HG02870 (cell line): ENCODE data around the gene OR5V1.
"Not testable (repeated sequence)": the region's sequence is repeated elsewhere in the genome, so short reads cannot be mapped to it uniquely, and the experiment has no call there.

Experiments used
- ATAC-seq: cut with Tn5 transposase; IDR thresholded peaks from one replicate; pipeline ENCODE4 v1.9.1; 2021; ENCODE audit warnings: mild to moderate bottlenecking, moderate library complexity; ENCODE audit not compliant: unreplicated experiment

Gene OR5V1

DNA sequence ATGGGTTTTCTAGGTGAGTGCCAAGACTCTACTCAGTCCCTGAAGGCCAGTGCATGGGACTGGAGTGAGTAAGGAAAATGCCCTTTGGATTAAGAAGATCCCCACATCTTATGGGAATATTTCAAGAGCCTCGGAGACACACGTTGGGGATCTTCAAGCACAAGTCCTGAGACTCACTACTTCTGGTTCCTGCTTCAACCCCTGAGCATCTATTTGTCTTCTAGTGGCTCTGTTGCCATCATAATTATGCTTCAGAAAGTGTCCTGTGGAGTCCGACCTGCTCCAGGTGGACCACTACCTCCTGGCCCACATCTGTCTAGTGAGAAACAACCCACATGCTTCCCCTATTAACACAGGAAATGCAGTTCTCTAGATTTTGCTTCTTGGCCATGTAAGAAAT, at the start of gene OR5V1:
Gene OR5V1, minus strand, starts transcription at position 101 of the 400 bp plus-strand sequence. CDS start 12,670 bp downstream, outside the sequence.
- no peak for ATAC-seq

DNA sequence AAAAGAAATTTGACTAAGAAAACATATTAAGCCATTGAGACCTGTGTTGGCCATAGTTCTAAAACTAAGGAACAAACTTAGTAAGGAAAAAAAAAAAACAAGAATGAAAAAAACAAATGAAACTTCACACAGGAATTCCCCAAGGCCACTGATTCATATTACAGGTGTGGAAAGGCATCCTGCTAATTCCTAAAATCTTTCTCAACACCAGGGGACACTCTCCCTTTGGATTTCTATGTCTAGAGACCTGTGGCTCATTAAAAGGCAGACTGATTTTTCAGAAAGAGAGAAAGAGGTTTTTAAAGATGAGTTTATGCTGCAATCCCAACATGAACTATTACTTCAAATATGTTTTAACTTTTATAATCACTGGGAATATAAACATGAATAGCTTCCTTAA, 45.9 kb upstream of the OR5V1 start, which contains the start of gene OR12D1:
Gene OR12D1, plus strand, starts transcription at position 341 of the 400 bp plus-strand sequence.
- ATAC-seq, result no peak

DNA sequence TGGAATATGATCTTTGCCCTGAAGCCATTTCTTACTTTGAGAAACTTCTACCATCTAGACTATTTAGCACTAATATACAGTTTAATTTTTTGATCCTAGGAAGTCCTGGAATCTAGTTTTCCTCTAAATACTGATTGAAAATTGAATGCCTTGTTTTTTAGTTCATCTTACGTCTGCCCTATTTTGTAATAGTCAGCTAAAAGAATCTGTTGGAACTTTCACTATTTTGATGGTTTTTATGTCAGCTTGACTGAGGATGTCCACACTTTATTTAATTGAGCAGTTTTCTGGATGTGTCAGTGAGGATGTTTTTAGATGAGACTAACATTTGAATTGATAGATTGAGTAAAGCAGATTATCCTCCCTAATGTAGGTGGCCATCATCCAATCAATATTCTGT, 35.1 kb upstream of the OR5V1 start:
- no peak for ATAC-seq

DNA sequence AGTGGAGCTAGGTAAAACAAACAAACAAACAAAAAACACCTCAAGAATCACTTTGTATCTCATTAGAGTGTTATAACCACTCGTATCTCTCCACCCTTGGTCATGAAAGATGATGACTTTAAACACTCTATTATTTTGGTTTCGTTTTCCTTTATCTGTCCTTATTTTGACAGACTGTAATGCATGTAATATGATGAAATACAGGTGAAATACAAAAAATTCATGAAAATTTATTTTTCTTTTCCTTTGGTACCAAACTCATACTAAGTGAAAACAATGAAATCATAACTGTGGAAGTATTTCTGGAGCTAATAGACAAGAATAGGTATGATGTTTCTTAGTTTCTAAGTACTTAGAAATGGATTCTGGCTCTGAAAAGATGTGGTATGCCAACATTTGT, 30.9 kb upstream of the OR5V1 start:
- ATAC-seq, result no peak

DNA sequence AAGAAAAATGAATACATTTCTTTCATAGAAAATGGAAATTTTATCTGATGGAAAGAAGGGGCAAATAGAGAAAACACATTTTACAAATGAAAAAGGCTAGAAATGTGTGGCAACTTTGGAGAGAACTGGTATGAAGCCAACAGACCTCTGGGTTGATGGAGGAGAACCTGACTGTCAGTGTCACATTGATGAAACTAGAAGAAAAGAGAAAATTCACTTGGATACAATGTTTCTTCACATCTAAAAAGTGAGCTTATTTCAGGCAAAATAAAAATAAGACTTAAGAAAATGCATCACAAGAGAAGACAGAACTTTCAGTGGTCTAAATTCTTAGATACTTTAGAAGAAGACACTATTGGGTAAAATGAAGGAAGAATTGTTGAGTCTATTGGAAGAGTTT, 26.7 kb upstream of the OR5V1 start, which contains the start of gene OR12D2:
Gene OR12D2, plus strand, starts transcription at position 301 of the 400 bp plus-strand sequence. CDS start 1,069 bp downstream, outside the sequence.
- ATAC-seq, result no peak

DNA sequence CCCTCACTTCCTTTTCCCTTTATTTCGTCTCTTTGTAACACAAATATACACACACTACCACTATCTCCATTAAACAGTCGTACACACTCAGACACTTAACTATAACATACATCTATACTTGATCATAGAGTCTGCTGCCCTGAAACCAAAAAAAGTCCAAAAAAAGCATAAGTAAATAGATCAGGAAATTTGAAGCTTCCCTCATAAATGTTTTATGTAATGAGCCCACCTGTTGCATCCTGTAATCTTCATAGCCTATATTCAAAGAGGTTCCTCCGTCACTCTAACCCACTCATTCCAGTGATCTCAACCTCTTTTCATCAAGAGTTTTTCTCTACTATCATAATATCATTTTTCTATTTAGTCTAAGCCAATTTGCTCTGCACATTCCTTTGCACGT, 19.9 kb upstream of the OR5V1 start:
- no peak for ATAC-seq

DNA sequence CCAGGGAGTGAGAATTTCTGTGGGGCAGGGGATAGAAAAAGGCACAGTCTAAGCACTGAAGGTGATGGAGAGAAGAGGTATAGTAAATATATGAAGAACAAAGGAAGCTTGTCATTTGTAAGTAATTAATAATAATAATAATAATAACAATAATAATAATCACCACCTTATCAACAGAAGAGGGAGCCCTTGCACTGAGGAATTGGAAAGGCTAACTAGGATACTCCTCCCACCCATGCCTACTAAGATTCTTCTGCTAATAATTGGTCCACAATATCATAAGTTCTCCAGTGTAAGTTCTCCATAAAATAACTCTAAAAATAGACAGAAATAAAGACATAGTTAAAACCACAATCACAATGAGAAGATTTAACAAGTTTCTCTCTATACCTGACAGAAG, 7.3 kb upstream of the OR5V1 start:
- no peak for ATAC-seq

DNA sequence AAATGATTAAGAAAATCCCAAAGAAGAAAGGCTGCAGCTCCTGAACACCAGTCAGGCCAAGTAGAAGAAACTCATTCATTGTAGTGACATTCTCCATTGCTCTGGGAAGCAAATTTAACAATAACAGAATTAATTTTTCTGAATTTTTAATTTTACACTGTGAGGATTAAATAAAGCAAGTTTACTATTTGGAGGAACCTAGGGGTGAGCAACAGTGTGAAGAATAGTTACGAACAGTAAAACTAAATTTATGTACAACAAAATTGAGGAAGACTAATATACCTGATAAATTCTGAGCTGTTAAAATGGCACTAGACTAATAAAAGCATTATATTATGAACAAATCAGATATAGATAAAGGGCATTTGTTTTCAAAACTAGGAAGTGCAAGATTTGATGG, 6.5 kb upstream of the OR5V1 start, which contains the start of gene OR12D3:
Gene OR12D3, minus strand, starts transcription at position 101 of the 400 bp plus-strand sequence. Its CDS starts 4 bp downstream, at position 97.
- no peak for ATAC-seq

DNA sequence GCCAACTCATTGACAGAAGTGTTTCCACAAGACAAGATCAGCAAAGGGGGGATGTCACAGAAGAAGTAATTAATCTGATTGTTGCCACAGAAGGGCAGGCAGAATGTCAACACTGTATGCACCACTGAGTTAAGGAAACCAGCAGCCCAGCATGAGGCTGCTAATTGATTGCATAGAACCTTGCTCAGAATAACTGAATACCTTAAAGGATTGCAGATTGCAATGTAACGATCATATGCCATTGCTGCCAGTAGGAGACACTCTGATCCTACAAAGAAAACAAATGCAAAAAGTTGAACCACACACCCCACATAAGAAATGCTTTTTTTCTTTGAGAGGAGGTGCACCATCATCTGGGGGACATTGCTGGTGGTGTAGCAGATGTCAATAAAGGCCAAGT, 13.1 kb downstream of the OR5V1 start:
- no peak for ATAC-seq

DNA sequence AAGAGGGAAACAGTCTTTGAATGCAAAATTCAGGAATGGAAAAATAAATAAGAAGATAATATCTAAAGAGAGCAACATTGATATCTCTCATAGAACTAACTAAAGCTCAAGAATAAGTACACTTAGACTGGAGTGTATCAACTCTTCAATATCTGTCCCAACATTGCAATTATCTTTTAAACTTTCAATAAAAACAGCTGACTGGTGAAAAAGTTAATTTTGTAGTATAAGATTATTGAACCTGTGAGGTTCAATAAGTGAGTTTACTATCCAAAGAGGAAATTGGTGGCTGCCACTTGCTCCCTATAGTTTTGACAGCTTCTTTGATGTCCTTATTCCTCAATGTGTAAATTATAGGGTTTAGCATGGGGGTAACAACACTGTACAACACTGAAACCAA, 13.7 kb downstream of the OR5V1 start:
- ATAC-seq, result no peak

DNA sequence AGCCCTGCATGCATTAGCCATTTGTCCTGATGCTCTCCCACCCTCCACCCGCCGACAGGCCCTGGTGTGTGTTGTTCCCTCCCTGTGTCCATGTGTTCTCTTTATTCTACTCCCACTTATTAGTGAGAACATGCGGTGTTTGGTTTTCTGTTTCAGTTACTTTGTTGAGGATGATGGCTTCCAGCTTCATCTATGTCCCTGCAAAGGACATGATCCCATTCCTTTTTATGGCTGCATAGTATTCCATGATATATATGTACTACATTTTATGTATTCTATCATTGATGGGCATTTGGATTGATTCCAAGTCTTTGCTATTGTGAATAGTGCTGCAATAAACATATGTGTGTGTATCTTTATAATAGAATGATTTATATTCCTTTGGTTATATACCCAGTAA, 19.3 kb downstream of the OR5V1 start:
- not testable (repeated sequence) for ATAC-seq

DNA sequence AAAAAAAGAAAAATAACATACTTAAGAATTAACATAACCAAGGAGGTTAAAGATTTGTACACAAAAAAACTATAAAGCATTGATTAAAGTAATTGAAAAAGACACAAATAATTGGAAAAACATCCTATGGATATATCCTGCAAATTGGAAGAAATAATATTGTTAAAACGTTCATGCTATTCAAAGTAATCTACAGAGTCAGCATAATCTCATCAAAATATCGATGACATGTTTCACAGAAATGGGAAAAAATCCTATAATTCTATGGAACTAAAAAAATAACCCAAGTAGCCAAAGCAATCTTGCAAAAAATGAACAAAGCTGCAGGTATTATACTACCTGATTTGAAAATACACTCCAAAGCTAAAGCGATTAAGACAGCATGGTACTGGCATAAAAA, 23.3 kb downstream of the OR5V1 start:
- no peak for ATAC-seq

DNA sequence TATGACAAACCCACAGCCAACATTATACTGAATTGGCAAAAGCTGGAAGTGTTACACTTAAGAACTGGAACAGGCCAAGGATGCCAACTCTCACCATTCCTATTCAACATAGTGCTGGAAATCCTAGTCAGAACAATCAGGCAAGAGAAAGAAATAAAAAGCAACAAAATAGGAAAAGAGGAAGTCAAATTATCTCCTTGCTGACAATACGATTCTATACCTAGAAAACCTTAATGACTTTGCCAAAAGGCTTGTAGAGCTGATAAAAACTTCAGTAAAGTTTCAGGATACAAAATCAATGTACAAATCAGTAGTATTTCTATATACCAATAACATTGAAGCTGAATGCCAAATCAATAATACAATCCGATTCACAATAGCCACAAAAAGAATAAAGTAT, 32.4 kb downstream of the OR5V1 start:
- ATAC-seq, result no peak

DNA sequence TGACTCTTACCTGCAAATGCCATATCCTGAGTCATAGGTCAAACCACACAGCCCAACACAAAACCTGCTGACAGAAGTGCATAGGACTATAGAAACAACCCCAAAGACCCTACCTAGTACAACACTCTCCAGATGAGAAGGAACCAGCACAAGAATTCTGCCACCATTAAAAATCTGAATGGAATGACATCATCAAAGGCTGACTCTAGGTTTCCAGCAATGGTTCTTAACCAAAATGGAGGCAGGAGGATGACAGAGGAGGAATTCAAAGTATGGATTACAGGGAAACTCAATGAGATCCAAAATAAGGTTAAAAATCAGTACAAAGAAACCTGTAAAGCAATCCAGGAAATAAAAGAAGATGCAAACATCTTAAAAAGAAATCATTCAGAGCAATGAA, 36.0 kb downstream of the OR5V1 start:
- no peak for ATAC-seq

DNA sequence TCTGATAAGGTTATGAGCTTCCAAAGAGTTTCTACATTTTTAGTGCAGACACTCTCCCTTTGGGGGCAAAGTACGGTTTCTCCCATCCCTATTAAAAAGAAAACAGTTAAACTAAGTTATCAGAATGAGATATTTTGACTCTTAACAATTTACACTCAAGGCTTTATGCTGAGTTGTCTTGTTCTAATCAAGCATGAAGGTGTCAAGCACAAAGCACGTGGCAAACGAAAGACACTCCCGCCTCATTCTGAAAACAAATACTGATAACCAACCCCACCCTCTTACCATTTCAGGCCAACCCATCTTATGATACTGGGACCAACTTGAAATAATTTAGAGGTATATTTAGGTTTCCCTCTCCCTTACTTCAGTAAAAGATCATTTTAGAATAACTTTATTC, 42.9 kb downstream of the OR5V1 start:
- no peak for ATAC-seq

DNA sequence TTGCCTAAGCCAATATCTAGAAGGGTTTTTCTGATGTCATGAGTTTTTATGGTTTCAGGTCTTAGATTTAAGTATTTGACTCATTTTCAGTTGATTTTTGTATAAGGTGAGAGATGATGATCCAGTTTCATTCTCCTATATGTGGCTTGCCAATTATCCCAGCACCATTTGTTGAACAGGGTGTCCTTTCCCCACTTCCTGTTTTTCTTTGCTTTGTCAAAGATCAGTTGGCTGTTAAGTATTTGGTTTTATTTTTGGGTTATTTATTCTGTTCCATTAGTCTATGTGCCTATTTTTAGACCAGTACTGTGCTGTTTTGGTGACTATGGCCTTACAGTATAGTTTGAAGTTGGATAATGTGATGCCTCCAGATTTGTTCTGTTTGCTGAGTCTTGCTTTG, 45.3 kb downstream of the OR5V1 start:
- not testable (repeated sequence) for ATAC-seq

DNA sequence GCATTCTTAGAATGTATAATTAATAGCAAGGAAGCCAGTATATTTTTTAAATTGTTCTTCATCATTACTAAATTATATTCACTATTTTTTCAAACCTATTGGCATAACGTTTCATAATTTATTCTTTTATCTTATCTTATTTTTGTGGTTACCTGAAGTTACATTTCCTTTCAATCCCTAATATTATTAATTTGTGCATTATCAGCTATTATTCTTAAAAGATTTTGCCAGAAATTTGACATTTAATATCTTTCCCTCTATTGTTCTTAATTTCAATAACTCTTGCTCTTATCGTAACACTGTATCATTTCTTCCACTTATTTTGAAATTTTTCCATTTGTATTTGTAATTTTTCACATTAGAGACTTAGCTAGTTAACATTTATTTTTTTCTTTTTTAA, 48.7 kb downstream of the OR5V1 start:
- no peak for ATAC-seq
